GM10248 (cell line): Measurements from ENCODE around the gene MDFIC.

ENCODE experiments used
- CTCF ChIA-PET: fragments of 300-600 bp; sonication (Branson Sonifier 250); formaldehyde crosslinking; extraction: SDS; loops from one replicate; lab custom pipeline; 2021; ENCODE audit warnings: antibody characterized with exemption; lab: Yijun Ruan, JAX
- POLR2A ChIA-PET: fragments of 350-650 bp; sonication (Branson Sonifier 250); formaldehyde crosslinking; extraction: SDS; loops from one replicate; lab custom pipeline; 2020; ENCODE audit warnings: antibody characterized with exemption; lab: Yijun Ruan, JAX
- DNase-seq: peaks from one replicate; pipeline ENCODE4 v3.0.0; 2012; ENCODE audit errors: extremely low spot score
- CTCF ChIP-seq: IDR thresholded peaks from 2 replicates; pipeline ENCODE4 v1.5.1; 2012; ENCODE audit warnings: mild to moderate bottlenecking, low read depth; ENCODE audit errors: extremely low read depth, missing control alignments, control extremely low read depth

MDFIC gene

GRCh38 chr7:115019882-115020605, 98.2 kb downstream of the MDFIC start:
- TF ChIP-seq CTCF = no peak
- CTCF ChIA-PET = interaction anchor here (1.6 kb wide), 1 partner anchor 11 kb away, joined by 5 read pairs; no protein-coding TSS in a partner anchor
- no peak for DNase-seq
- POLR2A ChIA-PET = no interaction called here

DNA sequence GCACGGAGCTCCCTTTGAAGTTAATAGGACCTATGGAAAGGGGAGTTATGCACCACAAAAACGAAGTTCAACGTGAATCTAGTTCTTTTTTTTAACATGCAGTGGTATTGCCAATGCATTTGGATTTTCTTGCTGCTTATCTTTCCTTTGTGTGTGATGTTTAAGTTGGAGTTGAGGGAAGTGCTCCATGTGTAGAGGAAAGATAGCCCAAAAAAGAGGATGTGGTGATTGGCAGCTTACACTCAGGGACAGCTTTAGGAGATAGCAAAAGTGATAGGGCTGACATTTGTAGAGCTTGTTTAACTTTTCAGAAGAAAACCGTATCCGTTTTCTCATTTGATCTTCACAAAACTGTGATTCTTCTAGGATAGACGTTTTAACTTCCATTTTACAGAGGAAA, 101.3 kb downstream of the MDFIC start:
- ChIA-PET POLR2A (no interaction called here), CTCF (interaction anchor here (1.0 to 1.1 kb wide), 2 partner anchors 36 to 158 kb away, joined by 3 read pairs; no protein-coding TSS in a partner anchor)
- no peak for DNase-seq
- TF ChIP-seq CTCF = no peak

DNA sequence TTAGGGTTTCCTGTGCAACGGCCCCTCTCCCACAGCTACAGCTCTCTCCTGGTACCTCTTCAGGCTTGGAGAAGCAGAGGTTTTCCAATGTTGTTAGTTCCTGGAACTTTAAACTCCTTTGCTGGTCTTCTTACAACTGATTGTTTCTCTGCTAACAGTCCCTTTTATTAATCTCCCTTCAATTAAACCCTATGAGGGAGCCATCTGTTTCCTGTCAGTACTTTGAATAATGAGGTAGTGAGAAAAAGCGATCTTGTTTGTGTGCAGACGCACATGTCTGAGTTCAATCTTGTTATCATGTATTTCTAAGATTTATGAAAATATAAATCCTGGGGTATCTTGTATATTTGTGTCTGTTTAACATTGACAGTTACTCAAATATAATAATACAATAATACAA, 102.4 kb downstream of the MDFIC start:
- no peak for DNase-seq
- TF ChIP-seq CTCF = no peak
- CTCF ChIA-PET = interaction anchor here (1.0 to 1.1 kb wide), 3 partner anchors 16 to 159 kb away, joined by 3 read pairs; no protein-coding TSS in a partner anchor
- POLR2A ChIA-PET = no interaction called here

GRCh38 chr7:115032715-115033703, 111.1 kb downstream of the MDFIC start:
- no peak for TF ChIP-seq CTCF
- ChIA-PET POLR2A (no interaction called here), CTCF (no interaction called here)
- DNase-seq = no peak

DNA sequence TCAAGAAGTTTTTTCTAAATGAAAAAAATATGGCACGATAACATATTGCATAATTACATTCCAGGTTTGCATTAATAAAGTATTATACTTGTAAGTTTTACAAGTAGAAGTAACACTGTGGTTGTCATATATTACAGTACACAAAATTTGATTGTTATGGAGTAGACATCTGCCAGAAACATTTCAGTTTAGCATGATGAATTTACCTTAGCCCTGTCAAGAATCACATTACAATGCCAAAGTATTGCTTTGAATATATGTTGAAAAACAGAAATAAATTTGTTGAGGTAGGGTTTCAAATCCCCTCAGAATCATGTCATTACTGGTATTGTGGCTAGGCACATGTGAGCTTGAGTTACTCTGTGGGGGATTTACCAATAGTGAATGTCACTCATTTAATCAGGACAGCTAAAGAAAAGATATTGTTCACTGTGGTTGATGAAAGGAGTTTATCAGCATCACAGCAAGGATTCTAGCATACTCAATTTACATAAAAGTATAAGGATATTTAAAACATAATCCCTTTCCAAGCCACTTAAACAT, 112.1 kb downstream of the MDFIC start:
- DNase-seq = no peak
- ChIA-PET CTCF (no interaction called here), POLR2A (no interaction called here)
- TF ChIP-seq CTCF = no peak

GRCh38 chr7:115034515-115034914, 112.6 kb downstream of the MDFIC start:
- POLR2A ChIA-PET = no interaction called here
- no peak for DNase-seq
- TF ChIP-seq CTCF = no peak
- CTCF ChIA-PET = no interaction called here
